NCI-H748 (cell line): ENCODE results near the gene MAP2K5.
A peak's percentile ranks its signal among the peaks of the same experiment; 100 is the strongest.

Experiments used
- DNase-seq: peaks from one replicate; lab custom pipeline; 2025; ENCODE audit not compliant: unreplicated experiment; lab: John Stamatoyannopoulos, UW

MAP2K5 gene

DNA sequence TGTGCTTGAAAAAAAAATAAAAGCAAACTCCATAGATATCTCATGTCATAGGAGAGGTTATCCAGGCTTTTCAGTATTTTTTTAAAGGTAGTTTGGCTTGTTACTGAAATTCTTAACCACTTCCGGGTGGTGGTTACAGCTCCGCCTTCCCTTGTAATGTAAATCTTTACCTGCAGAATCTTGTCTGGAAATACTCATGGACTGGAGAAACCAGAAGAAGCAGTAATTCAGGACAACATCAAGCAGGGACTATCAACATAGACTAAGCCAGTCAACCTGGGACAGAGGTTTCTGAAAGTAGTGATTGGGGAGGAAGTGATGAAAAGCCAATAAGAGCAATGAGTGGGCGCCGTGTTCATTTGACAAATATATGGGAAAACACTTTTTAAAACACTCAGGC is 203.9 kb downstream of the MAP2K5 start:
- DNase-seq: no peak

- no peak for DNase-seq
Measured at GRCh38 chr15:67747921-67748320, 205.4 kb downstream of the MAP2K5 start.

DNA sequence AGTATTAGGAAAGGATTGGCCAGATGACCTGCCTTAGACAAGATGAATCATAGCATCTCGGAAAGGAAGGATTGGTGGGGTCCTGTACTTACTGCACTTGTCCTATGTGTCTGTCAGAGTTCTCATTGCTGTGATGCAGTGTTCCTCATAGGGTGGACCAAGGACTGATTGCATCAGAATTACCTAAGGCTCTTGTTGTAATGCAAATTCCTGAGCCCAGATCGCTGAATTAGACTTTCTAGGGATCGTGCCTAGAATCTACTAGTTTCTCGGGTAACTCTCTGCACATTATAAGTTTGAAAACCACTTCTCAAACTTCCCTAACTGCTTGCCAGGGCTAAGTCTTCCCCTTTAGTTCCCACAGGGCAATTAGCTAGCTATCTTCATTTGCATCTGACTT is 207.9 kb downstream of the MAP2K5 start:
- DNase-seq: no peak

DNA sequence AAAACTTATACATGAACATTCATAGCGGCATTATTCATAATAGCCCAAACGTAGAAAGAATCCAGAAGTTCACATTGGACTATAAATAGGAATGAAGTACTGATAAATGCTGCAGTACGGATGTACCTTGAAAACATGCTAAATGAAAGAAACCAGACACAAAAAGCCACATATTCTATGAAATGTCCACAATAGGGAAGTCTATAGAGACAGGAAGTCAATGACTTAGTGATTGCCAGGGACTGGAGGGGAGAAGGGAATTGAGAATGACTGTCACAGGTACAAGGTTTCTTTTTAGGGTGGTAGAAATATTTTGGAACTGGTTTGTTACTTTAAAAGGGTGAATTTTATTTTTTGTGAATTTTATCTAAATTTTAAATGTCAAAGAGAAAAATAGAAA is 211.4 kb downstream of the MAP2K5 start:
- no peak for DNase-seq

DNA sequence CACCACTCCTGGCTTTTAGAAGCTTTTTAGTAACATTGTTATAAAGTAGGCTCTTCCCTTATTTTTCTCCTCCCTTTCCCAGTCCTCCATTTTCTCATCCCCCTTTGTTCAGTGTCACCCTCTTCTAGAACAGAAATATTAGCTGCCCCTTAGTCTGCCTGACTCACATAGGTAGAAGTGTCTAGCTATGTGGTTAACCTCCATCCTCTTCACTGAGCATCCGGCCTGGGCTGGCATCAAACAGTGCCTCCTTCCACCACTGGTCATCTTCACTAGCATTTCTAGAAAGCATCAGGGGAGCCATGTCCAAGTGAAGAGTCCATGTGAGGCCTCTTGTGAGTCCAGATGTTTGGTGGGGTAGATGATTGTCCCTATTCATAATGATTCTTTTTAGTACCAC is 212.8 kb downstream of the MAP2K5 start:
- DNase-seq: no peak

DNA sequence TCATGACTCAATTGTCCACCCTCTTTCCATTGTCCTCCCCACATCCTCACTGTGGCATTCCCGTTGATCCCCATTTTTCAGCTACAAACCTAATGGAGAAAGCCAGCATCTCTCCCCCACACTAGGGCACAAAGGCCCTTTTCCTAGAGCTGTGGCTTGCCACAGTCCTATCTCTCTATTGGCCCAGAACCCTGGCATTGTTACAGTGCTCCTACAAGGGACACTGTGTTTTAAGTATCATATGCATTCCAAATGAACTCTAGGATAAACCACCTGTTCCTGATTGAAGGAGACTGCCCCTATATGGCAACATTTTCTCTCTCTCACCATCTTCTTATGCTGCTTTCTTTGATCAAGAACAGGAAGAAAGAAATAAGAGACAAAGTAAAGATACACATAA is 213.4 kb downstream of the MAP2K5 start:
- DNase-seq: no peak

- no peak for DNase-seq
Measured at GRCh38 chr15:67758619-67759300, 216.3 kb downstream of the MAP2K5 start.

- no peak for DNase-seq
Measured at GRCh38 chr15:67760901-67761300, 218.4 kb downstream of the MAP2K5 start.

DNA sequence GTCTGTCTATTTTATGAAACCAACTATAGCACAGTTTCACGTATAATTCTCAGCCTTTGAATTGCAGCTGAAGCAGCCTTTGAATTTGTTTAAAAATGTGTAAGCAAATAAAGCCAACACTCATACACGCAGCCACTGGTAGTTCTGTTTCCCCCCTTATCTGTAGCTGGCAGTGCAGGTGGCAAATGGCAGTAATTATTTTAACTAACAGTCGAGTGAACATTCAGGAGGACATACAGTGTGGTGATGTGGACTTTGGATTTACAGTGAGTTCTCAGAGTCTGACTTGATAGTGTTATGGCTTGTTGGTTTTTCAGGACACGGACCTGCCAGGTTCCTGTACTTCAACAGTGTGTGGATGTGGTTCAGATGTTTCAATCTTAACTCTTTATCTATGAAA is 218.8 kb downstream of the MAP2K5 start:
- peak; percentile 35 for DNase-seq

- DNase-seq: no peak
Measured at GRCh38 chr15:67762610-67763368, 220.3 kb downstream of the MAP2K5 start.

DNA sequence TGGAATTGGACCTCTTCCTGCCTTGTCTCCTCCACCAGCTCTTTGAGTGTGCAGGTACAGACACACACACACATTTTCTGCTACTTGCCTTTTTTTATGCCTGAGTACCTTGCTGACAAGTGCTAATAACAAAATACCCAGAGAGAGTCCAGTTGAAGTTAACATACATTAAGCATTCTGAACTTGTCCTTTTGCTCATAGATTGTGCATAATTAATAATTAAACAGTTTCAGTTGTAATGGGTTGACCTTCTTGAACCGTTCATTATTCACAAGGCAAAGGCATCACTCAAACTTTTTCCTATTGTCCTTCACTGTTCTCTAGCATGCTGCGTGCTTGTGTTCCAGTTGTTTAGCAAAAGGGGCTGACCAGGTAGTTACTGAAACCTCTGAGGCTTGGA is 223.2 kb downstream of the MAP2K5 start:
- no peak for DNase-seq

GRCh38 chr15:67766968-67767367 is 224.5 kb downstream of the MAP2K5 start:
- no peak for DNase-seq

DNA sequence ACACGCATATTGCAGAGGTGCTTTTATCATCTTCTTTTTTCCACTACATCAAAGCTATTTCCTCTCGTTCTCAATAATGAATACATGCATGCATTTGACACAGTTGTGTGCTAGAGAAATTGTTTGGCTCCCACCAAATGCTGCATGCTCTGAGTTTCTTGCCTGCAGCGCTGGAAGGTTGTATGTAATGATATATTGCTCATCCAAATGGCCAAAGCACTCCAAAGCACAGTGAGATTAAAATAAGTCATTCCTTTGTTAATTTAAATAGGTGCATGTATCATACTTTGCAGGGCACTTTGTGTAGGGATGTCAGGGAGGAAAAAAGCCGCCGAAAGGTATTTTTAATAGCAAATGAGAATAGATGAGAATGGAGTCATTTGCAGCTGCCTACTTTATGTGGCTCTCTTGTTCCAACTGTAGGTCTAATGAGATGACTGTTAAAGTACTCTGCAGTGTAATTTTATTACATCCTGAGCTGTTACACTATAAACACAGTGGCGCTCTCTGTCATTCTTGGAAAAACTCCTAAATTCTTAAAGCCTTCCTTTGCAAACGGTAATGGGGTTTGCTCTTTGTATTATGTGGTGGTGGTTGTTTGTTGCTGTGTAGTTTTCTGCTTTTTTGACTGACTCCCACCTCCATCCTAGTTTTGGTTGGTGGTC is 225.9 kb downstream of the MAP2K5 start:
- no peak for DNase-seq

- peak; percentile 34 for DNase-seq
Measured at GRCh38 chr15:67769497-67770357, 227.2 kb downstream of the MAP2K5 start.

- DNase-seq: no peak
Measured at GRCh38 chr15:67770358-67770628, 227.8 kb downstream of the MAP2K5 start.

- DNase-seq: no peak
Measured at GRCh38 chr15:67771189-67771800, 228.8 kb downstream of the MAP2K5 start.

DNA sequence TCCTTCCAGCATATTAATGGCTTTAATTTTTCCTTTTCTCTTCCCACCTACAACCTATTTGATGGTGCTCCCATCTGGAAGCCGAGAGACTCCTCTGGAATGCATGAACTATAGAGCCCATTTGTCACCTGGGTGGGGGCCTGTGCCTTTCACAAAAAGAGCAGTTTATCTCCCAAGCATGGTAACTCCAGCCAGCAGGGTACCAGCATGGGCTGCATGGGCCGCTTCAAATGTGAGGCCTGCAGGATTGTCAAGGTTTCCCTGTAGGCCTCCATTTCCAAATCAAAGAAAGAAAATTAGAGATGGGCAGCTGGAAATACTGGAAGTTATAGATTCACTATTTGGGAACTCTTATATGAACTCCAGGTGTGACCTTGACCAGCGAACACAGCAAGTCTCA is 232.1 kb downstream of the MAP2K5 start:
- no peak for DNase-seq

- no peak for DNase-seq
Measured at GRCh38 chr15:67775250-67775649, 232.7 kb downstream of the MAP2K5 start.

DNA sequence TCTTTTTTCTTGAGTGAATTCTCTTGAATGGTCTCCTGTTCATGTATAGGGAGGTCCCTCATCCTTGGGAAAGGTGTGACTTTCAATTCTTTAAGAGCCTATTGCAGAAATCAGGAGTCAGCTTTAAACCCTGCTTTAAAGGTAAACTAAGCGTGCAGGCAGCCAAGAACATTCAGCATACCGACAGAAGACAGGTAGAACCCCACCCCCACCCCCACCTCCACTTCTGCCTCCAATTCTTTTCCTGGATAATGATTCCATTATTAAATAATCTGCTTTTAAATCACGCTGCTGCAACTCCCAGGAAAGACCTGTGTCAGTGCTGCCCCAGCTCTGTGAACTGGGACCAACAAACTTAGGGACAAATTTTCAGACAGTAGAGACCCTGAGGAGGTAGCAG is 233.5 kb downstream of the MAP2K5 start:
- DNase-seq: no peak

DNA sequence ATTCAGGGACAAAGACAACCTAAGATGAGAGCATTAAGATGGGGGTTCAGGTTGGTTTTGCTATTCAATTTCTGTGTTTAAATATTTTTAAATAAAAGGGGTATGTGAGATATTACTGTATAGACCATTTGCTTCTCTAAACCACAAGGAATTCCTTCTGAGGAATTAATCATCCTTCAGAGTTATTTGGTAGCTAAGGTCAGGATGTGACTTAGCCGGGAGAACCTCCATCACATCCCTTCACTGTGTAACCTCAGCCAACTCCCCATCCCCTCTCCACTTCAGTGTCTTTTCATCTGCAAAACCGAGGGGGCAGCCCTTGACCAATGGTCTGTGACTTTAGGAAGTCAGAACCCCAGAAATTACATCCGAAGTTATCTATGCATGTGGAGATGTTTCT is 234.1 kb downstream of the MAP2K5 start:
- DNase-seq: no peak

- DNase-seq: no peak
Measured at GRCh38 chr15:67777071-67777470, 234.6 kb downstream of the MAP2K5 start.
